ENCODE data around the gene SAP25. TPM values are rescaled to one million over a fixed set of nuclear protein-coding genes. Genes with fewer than 3 reads are reported as not detected.
"Not testable (repeated sequence)": the region's sequence is repeated elsewhere in the genome, so short reads cannot be mapped to it uniquely, and the experiment has no call there.

SAP25 gene
- total RNA-seq, 4 donors from 2014 or later = 1.3 to 1.7 TPM; not detected in 2

- no peak overlapping the region for H3K4me3 ChIP-seq (ENCODE audit: low read depth, poor library complexity, severe bottlenecking)
- 63 to 71% methylated on average over 12 of the region's 12 CpGs for WGBS, 2 donors
- no peak for TF ChIP-seq CTCF (IDR thresholded peaks at IDR 0.05)
- TF ChIP-seq POLR2A (IDR thresholded peaks at IDR 0.05) = no peak
- intact Hi-C loops (cut with DNase I; ENCODE audit: low total_unique reads) = loop anchor here (10.0 kb wide), 1 partner anchor 288 kb away; the partner anchor contains the start of gene SLC12A9
- no peak for DNase-seq (ENCODE audit: low spot score in 2 of 2)
These were observed 6.5 kb downstream of the SAP25 start for GRCh38 chr7:100567031-100567730.

- TF ChIP-seq CTCF (IDR thresholded peaks at IDR 0.05) (no peak), POLR2A (IDR thresholded peaks at IDR 0.05) (no peak)
- intact Hi-C loops (cut with DNase I; ENCODE audit: low total_unique reads) = loop anchor here (10.0 kb wide), 1 partner anchor 289 kb away; the partner anchor contains the start of gene SLC12A9
- 84 to 91% methylated on average over 6 of the region's 6 CpGs for WGBS, 2 donors
- H3K4me3 ChIP-seq (ENCODE audit: low read depth, poor library complexity, severe bottlenecking) = no peak overlapping the region
- DNase-seq (ENCODE audit: low spot score in 2 of 2) = no peak
These were observed 7.6 kb downstream of the SAP25 start for GRCh38 chr7:100566018-100566531.

- intact Hi-C loops (cut with DNase I; ENCODE audit: low total_unique reads) = loop anchor here (10.0 kb wide), 1 partner anchor 290 kb away; the partner anchor contains the start of gene SLC12A9
- no peak for DNase-seq (ENCODE audit: low spot score in 2 of 2)
- WGBS, 2 donors = 95 to 96% methylated on average over 11 of the region's 11 CpGs
- H3K4me3 ChIP-seq (ENCODE audit: low read depth, poor library complexity, severe bottlenecking) = no peak overlapping the region
- TF ChIP-seq POLR2A (IDR thresholded peaks at IDR 0.05) = no peak
- TF ChIP-seq CTCF (IDR thresholded peaks at IDR 0.05) = no peak
These were observed 8.5 kb downstream of the SAP25 start for GRCh38 chr7:100565133-100565571.

- H3K4me3 ChIP-seq (ENCODE audit: low read depth, poor library complexity, severe bottlenecking); DNase-seq (ENCODE audit: low spot score in 2 of 2): not testable (repeated sequence)
- 92% methylated on average over 6 of the region's 6 CpGs for WGBS, 2 donors
- intact Hi-C loops (cut with DNase I; ENCODE audit: low total_unique reads) = loop anchor here (10.0 kb wide), 1 partner anchor 290 kb away; the partner anchor contains the start of gene SLC12A9
These were observed 9.3 kb downstream of the SAP25 start for GRCh38 chr7:100564405-100564804.

GRCh38 chr7:100563809-100564400 is 9.8 kb downstream of the SAP25 start:
- no peak overlapping the region for H3K4me3 ChIP-seq (ENCODE audit: low read depth, poor library complexity, severe bottlenecking)
- WGBS, 2 donors = 30 to 32% methylated on average over 12 of the region's 12 CpGs
- peak; percentile 84 to 97 for DNase-seq (ENCODE audit: low spot score in 2 of 2)
- intact Hi-C loops (cut with DNase I; ENCODE audit: low total_unique reads) = loop anchor here (10.0 kb wide), 1 partner anchor 291 kb away; the partner anchor contains the start of gene SLC12A9
- TF ChIP-seq POLR2A (IDR thresholded peaks at IDR 0.05) (no peak), CTCF (IDR thresholded peaks at IDR 0.05) (peak in 1 of 3 donors; percentile 89)

GRCh38 chr7:100563100-100563564 is 10.6 kb downstream of the SAP25 start:
- DNase-seq (ENCODE audit: low spot score in 2 of 2) = no peak
- 92% methylated on average over 8 of the region's 8 CpGs for WGBS, 2 donors
- TF ChIP-seq CTCF (IDR thresholded peaks at IDR 0.05) = no peak
- no peak for TF ChIP-seq POLR2A (IDR thresholded peaks at IDR 0.05)
- no peak overlapping the region for H3K4me3 ChIP-seq (ENCODE audit: low read depth, poor library complexity, severe bottlenecking)
- intact Hi-C loops (cut with DNase I; ENCODE audit: low total_unique reads) = loop anchor here (10.0 kb wide), 1 partner anchor 292 kb away; the partner anchor contains the start of gene SLC12A9

All from lower leg skin (tissue), 4 donors.